NCI-H82 treated with DMSO at 0.1 percent for 48 hours (cell line): ENCODE measurements around the gene COA8.
"Not testable (repeated sequence)": the region's sequence is repeated elsewhere in the genome, so short reads cannot be mapped to it uniquely, and the experiment has no call there.

Source experiments
- DNase-seq: peaks from one replicate; lab custom pipeline; 2025; ENCODE audit not compliant: unreplicated experiment; lab: John Stamatoyannopoulos, UW

The COA8 gene

GRCh38 chr14:103568952-103569351, 6.2 kb downstream of the COA8 start:
- no peak for DNase-seq

GRCh38 chr14:103569408-103569807, 6.6 kb downstream of the COA8 start:
- no peak for DNase-seq

GRCh38 chr14:103574104-103574503, 11.3 kb downstream of the COA8 start:
- DNase-seq, result no peak

DNA sequence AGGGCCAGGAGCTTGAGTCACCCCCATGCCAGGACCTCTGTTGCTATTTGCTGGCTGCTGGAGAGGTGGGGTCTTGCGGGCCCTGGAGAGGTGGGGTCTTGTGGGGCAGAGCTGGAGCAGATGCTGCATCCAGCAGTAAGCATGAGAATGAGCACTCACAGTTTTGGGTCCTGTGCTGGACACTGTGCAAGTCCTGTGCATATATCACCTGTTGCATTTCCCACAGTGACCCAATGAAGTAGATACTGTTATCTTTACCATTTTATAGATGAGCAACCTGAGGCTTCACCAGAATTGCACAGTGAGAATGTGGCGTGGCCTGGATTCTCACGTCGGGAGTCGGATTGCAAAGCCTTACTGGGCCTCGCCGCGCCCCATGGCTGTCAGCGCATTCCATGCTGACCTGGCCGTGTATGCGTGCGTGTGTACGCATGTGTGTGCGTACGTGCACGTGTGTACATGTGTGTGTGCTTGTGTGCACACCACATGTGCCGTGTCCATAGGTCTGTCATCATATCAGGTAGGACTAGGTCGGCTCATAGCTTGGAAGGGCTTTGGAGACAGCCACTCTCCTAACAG, 12.0 kb downstream of the COA8 start:
- no peak for DNase-seq

DNA sequence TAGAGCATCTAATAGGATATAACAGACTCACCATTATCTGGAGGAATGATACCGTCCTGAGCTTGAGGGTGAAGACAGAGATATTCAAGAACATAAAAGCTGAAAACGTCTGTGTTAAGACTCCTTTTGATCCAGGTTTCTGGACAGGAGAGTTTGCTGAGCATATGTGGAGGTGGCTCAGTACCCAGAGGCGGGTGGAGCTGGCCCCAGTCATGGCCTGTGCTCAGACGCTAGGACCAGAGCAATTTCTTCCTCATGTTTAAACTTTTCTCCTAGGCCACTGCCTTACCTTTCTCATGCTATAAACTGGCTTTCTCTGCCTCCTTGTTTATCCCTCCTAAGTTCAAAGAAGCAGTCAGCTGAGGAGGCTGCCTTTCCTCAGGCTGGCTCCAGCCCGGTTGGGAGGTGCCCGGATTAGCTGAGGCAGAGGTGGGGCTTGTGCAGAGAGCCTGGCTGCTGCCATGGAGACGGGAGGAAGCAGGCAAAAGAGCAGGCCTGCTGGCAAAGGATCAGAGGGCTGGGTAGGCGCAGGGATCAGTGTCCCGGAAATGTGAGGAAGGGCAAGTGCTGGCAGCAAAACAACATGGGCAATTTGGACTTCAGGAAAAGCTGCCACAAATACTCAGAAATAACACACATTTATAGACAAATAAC, 13.7 kb downstream of the COA8 start:
- peak; percentile 53 for DNase-seq

GRCh38 chr14:103578401-103579075, 15.8 kb downstream of the COA8 start:
- no peak for DNase-seq

- DNase-seq, result no peak
Observed at GRCh38 chr14:103581206-103581605, 18.4 kb downstream of the COA8 start.

DNA sequence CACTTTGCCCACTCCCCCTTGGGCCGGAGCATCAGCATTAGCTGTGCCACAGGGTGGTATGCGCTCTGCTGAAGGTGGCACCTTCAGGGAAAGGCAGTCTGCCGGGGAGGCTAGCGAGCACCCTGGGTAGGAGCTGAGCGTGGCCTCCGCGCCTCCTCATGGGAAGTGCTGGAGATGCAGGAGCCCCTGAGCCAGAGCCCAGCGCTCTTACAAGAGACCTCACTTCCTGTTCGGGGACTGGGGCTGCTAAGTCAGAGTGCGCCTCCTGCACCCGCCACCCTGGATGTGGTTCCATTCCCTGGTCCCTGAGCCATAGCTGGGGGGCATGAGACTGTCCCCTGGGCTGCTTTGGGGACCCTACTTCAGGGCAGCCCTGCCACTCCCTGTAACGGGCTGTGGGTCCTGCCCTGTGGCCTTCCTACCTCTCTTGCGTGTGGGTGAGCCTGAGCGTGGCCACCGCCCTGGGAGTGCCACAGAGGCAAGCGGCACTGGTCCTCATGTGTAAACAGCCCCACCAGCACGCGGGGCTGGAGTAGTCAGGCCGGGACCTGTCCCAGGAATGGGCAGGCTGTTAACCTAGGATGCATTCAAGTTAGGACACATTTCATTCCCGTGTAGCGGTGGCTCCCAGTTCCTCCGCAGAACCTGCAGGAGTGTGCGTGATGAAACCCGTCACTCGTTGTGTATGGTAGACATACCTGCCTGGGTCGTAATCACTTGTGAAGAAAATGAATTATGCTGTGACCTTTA, 19.4 kb downstream of the COA8 start:
- no peak for DNase-seq

DNA sequence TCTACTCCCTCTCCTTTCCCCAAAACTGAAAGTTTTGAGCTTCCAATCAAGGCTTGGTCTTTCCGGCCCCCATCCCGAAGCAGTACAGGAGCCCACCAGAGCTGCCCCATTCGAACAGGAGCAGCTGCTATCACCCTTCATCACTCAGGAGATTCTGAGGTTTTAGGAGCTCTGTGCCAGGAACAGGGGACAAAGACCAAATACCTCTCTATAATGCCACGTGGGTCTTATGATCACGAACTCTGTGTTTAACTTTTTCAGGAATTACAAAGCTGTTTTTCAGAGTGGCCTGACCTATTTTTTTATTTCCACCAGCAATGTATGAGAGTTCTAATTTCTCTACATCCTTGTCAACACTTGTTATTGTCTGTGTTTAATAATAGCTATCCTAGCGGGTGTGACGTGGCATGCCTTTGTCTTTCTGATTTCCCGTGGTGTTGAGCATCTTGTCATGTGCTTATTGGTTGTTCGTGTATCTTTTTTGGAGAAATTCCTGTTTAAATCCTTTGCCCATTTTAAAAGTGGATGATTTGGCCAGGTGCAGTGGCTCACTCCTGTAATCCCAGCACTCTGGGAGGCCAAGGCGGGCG, 21.7 kb downstream of the COA8 start:
- DNase-seq, result no peak

- DNase-seq, result no peak
Observed at GRCh38 chr14:103593577-103593976, 30.8 kb downstream of the COA8 start.

DNA sequence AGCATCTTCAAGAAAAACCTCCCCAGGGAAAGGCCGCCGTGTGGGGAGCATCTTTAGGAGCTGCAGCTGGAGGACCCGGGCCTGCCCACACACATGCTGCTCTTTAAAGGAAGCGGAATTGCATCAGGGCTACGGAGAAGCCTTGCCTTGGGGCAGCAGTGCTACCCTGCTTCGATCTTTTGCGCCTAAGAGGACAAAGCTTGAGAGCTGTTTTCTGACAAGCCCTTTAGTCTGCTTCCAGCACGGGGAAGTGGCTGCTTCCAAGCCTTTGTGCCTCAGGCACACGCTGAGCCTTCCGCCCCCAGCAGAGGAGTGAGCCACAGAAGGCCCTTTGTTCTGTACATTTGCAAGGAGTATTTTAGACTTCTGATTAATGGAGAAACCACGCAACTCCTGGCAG, 31.5 kb downstream of the COA8 start:
- DNase-seq, result no peak

GRCh38 chr14:103597623-103598377, 35.0 kb downstream of the COA8 start:
- no peak for DNase-seq

DNA sequence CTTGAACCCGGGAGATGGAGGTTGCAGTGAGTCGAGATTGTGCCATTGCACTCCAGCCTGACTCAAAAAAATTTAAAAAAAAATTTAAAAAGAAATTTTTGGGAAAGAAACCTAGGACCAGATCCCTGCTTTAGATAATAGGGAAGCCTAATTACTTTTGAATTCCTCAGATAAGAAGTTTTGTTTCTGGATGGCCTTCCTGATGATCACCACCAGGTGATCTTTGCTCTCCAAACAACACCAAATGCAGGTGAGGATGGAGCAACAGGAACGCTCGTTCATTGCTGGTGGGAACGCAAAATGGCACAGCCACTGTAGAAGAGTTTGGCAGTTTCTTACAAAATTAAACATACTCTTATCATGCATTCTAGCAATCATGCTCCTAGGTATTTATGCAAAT, 37.7 kb downstream of the COA8 start:
- DNase-seq, result no peak

- DNase-seq, result no peak
Observed at GRCh38 chr14:103604620-103605019, 41.9 kb downstream of the COA8 start.

GRCh38 chr14:103606963-103607668, 44.4 kb downstream of the COA8 start:
- peak; percentile 71 for DNase-seq

GRCh38 chr14:103607822-103608221, 45.1 kb downstream of the COA8 start:
- DNase-seq, result no peak

- not testable (repeated sequence) for DNase-seq
Observed at GRCh38 chr14:103609081-103609480, 46.3 kb downstream of the COA8 start.

DNA sequence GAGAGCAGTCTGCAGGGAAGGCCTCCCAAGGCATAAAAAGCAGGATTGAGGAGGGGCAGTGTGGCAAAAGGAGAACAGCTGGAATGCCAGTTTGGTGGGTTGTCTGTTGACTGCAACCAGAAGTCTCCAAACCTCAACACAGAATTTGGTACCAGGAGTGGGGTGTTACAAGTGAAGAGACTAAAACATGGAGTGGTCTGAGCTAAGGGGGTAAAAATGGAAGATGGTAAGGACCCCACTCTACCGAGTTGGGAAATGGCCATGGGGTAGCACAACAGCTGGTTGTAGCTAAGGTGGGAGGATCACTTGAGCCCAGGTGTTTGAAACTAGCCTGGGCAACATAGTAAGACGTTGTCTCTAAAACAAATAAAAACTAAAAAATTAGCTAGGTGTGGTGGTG, 48.5 kb downstream of the COA8 start:
- no peak for DNase-seq

GRCh38 chr14:103613517-103613916, 50.8 kb downstream of the COA8 start:
- no peak for DNase-seq

DNA sequence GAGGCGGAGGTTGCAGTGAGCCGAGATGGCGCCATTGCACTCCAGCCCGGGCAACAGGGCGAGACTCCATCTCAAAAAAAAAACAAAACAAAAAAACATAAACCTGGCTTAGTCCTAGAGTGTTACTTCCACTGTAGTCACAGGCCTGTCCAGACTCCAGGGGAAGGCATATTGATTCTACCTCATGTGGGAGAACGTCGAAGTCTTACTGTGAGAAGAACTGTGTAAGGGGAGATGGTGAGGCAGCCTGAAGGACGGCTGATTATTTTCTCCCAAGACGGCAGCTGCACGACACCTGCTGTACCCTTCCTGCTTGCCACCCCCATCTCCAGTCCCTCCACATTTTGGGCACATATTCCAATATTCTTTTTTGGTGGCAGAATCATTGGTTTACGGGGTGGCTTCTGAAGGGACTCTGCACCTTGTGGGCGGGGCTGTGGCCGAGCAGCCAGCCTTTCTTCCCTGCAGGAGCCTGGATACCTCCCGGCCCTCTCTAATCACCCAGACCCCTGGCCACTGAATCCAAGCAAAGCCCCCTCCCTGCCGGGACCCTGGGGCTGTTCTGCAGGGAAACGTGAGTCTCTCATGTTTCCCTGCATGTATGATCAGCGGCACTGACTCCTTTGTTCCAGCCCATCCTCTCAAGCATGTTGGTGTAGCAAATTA, 54.0 kb downstream of the COA8 start:
- DNase-seq, result no peak
